NCI-H187 treated with DMSO at 0.1 percent for 48 hours (cell line): ENCODE measurements around the gene NEURL3.
"Not testable (repeated sequence)": the region's sequence is repeated elsewhere in the genome, so short reads cannot be mapped to it uniquely, and the experiment has no call there.

Experiments
- DNase-seq: peaks from one replicate; lab custom pipeline; 2025; lab: John Stamatoyannopoulos, UW

NEURL3 gene

GRCh38 chr2:96506016-96506906, 1.1 kb upstream of the NEURL3 start:
- no peak for DNase-seq

GRCh38 chr2:96503637-96504243, 1.4 kb downstream of the NEURL3 start:
- no peak for DNase-seq

DNA sequence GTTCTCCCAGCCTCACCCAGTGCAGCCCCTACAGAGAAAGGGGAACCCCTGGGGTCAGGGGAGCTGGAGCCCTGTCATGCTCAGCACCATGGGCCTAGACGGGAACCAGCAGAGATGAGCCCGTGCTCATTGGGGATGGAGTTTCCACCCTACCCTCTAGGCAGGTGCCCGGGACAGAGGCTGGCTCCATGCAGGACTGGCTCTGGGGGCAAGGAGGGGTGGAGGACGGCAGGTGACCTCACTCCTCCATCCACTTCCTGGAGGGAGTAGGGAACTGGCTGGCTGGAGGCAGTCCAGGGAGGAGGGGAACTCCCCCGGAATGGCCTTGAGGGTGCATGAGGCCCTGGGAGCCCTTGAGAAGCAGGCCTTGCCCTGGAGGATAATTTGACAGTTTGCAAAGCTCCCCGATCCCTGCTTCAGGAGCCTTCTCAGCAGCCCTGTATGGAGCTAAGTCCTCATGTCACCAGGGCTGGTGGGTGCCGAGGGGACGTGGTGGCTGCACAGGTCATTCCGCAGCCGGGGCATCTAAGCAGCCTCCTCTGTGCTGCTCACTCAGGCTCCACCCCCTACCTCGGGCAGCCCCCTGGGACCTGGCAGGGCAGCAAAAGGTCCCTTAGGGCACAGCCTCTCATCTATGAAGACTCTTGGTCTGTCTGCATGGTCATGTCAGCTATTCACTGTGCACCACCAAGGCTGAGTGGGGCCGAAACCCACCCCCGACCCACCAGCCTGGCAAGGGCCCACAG, 2.1 kb downstream of the NEURL3 start:
- DNase-seq = no peak

- no peak for DNase-seq
Observed at GRCh38 chr2:96501886-96502810, 3.0 kb downstream of the NEURL3 start.

- DNase-seq = no peak
Observed at GRCh38 chr2:96501471-96501874, 3.7 kb downstream of the NEURL3 start.

DNA sequence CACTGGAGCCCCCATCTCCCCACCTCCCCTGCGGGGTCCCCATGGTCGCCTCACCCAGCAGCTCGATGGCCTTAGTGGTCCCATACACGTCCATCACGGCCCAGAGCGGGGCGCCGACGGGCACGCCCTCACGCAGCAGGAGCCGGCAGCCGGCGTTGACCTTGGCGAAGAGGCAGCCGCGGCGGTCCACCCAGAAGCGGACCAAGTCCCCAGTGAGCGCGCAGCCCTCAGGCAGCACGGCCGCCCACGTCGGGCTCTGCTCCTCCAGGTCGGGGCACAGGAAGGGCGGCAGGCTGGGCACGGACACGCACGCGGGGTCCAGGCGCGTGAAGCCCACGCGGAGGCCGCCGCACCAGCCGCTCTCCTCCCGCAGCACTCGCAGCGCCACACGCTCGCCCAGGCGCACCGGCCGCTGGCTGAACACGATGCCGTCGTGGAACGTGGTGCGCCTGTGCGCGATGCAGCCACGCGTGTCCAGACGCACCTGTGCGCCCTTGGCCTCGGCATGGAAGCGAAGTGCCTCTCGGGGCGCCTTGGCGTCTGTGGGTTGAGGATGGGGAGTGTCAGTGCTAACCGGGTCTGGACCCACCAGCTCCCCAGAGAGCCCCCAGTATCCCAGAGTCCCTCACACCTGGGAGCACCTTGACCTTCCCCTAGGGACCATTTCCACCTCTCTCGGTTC, 4.6 kb downstream of the NEURL3 start:
- DNase-seq = no peak

- no peak for DNase-seq
Observed at GRCh38 chr2:96499061-96499960, 5.8 kb downstream of the NEURL3 start.

DNA sequence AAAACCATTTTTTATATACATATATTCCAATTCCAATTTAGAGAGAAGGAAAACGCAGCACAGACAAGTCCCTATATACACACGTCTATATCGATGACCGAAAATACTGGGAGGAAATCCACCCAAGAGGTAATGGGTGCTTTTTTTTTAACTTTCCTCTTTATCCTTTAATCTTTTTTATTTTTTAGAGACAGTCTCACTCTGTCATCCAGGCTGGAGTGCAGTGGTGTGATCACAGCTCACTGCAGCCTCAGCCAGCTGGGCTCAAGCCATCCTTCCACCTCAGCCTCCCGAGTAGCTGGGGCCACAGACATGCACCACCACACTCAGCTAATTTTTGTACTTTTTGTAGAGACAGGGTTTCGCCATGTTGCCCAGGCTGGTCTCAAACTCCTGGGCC, 6.5 kb downstream of the NEURL3 start:
- DNase-seq = not testable (repeated sequence)

DNA sequence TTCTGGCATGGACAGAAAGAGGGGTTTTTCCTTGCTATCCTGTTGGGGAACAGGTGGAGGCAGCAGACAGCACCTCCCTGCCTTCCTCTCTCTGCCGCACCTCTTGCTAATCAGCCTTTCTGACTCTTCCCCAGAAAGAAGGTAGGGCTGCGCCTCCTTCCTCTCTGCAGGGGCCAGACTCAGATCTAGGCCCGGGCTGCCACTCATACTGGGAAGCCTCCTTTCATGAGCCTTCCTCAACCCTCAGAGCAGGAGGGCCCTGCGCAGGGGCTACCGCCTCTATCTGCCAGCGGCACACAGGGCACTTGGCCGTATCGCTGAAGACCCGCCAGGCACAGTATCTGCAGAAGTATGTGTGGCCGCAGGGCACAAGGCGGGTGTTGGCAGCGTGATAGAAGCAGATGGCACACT, 7.1 kb downstream of the NEURL3 start:
- no peak for DNase-seq

DNA sequence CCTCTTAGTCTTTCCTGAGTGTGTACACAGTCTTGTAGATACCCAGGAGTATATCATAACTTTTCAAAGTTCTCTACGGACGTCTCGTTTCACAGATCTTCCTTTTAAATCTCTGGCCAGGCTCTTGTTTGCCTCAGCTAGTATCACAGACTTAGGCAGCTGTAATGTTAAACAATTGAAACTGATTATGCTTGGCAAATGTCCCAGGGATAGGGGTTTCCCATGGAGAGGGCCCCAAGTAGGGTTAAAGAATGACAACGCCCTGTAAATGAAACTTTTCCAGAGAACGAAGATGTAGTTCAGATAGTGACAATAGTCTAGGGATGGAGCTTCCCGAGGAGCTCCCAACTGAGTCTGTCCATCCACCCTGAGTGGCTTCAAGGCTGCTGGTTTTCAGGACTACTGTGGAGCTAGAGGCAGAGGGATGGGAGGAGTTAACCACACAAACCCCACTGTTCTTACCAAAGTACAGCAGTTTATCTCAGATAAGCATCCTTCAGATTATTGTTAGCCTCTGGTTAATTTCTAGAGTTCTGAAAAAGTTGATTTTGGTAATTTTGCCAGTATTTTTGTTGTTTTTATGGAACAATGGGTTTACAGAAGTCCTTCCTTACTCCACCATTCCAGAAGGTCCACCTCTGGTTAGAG, 9.1 kb downstream of the NEURL3 start:
- DNase-seq = no peak

GRCh38 chr2:96494188-96494587, 11.0 kb downstream of the NEURL3 start:
- DNase-seq = no peak

DNA sequence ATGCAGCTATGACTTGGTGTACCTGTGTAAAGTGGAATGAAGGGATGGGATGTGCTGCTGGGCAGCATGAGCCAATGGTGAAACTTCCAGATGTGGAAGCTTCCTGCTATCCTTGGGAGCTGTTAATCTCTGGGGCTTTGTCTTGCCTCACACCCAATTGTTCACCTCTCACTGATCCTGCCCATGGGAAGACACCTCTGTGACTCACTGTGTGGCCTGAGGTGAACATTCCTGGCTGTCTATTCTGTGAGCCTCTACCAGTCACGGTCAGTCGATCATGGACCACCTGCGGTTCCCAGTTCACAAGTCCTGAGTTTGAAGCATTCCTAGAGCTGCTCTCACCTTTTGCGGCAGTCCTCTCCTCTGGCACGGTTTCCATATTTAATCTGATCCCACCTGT, 12.1 kb downstream of the NEURL3 start:
- DNase-seq = no peak

DNA sequence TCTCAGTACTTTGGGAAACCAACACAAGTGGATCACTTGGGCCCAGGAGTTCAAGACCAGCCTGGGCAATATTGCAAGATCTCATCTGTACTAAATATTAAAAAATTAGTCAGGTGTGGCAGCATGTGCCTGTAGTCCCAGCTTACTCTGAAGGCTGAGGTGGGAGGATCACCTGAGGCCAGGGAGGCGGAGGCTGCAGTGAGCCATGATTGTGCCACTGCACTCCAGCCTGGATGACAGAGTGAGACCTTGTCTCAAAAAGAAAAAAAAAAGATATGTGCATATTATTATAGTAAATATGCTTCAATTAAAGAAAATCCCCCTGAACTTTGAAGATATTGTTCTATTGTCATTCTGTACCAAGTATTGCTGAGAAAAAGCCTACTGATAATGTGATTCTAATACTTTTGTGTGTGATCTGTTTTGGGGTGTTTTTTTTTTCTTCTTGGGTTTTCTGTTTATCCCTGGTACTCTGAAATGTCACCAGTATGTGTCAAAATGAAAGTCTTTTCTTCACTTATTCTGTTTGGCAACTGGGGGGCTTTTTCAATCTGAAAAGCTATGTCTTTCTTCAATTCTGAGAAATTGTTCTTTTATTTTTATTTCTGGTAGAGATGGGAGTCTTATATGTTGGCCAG, 13.2 kb downstream of the NEURL3 start:
- no peak for DNase-seq

DNA sequence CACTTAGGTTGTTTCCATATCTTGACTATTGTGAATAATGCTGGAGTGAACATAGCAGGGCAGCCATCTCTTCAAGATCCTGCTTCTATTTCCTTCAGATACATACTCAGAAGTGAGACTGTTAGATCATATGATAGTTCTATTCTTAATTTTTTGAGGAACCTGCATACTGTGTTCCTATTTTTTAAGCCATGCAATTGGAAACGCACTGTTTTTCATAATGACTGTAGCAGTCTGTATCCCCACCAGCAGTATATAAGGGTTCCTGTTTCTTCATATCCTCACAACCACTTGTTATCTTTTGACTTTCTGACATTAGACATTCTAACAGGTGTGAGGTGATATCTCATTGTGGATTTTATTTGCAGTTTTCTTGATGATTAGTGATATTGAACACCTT, 15.5 kb downstream of the NEURL3 start:
- DNase-seq = no peak

GRCh38 chr2:96489261-96489660, 15.9 kb downstream of the NEURL3 start:
- DNase-seq = no peak

- DNase-seq = no peak
Observed at GRCh38 chr2:96486696-96487095, 18.5 kb downstream of the NEURL3 start.

DNA sequence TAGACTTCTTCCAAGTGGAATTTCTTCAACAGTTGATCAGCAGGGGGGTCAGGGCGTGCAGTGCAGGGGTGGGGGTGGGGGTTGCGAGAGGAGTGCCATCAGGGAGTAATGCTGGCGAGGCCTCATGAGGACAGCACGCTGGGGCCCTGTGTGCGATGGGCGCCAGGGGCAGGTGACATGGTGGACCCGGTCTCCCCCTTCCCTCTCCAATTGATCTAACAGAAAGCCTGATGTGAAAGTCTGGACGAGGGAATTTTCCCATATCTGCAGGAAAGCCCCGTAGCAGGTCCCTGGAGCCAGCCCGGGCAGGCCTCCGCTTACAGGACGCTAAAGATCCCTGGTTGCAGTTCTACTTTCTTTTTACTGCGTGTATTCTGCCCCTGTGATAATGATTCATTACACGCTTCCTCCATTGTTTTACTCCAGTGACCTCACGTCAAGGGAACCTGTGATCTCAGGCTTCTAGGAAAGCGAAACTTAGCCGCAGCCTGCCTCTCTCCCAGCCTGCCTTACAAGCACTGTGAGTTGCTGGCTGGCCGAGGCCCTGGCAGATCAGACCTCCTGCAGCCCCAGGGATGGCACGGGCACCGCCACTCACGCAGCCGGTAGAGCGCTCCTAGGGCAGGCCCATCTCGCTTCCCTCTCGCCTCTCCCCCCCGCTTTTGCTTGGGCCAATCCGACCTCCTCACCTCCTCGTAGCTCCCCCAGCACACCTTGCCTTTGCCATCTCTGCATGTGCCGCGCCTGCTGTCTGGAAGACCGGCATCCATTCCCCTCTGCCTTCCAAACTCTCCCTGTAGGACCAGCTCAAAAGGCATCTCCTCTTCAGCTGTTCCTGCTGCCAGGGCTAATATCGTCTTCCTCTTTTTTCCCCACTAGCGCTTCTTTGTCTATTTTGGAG, 19.2 kb downstream of the NEURL3 start:
- DNase-seq = no peak

DNA sequence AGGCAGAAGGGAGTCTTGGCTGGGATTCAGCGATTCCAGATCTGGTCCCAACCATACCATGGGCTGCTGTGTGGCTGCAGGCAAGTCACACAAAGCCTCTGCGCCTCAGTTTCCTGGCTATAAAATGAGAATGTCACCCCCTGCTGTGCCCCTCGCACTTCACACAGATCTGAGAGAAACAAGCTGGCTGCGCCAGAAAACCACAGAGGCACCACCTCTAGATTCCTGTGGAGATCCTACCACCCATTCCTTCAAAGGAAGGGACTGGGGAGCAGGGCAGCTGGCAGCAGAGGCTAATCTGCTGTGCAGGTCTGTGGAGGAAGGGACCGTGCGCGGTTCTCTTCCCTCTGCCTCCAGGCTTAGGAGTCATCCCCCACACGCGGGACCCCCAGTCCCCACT, 19.8 kb downstream of the NEURL3 start:
- DNase-seq = no peak
